Mammary epithelial cell (primary cell): ENCODE measurements around the gene SHANK1.

Source experiments
- EZH2 ChIP-seq: IDR thresholded peaks from 2 replicates; pipeline ENCODE4 v1.6.1; 2012; ENCODE audit warnings: low read length, inconsistent platforms, borderline replicate concordance
- TF ChIP-seq, protein P1 (sequence below), 2 donors: IDR thresholded peaks in 1 of 2; conservative IDR thresholded peaks in 1 of 2; 2 replicates each; pipeline ENCODE4 v1.5.1; 2011 to 2012; ENCODE audit warnings: inconsistent platforms in 2 of 2, low read length in 2 of 2, mild to moderate bottlenecking in 2 of 2, control low read depth in 1 of 2, low read depth in 1 of 2; ENCODE audit not compliant: insufficient read depth in 1 of 2; ENCODE audit errors: extremely low read depth in 1 of 2

DNA sequence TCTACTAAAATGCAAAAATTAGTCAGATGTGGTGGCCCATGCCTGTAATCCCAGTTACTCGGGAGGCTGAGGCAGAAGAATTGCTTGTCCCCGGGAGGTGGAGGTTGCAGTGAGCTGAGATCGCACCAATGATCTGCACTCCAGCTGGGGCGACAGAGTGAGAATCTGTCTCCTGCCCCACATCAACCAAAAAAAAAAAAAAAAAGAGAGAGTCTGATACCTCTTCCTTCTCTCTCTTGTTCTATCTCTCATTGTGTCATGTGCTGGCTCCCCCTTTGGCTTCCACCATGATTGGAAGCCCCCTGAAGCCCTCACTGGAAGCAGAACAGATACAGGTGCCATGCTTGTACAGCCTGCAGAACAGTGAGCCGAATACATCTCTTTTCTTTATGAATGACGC, 23.9 kb upstream of the SHANK1 start:
- TF ChIP-seq, protein P1, sequence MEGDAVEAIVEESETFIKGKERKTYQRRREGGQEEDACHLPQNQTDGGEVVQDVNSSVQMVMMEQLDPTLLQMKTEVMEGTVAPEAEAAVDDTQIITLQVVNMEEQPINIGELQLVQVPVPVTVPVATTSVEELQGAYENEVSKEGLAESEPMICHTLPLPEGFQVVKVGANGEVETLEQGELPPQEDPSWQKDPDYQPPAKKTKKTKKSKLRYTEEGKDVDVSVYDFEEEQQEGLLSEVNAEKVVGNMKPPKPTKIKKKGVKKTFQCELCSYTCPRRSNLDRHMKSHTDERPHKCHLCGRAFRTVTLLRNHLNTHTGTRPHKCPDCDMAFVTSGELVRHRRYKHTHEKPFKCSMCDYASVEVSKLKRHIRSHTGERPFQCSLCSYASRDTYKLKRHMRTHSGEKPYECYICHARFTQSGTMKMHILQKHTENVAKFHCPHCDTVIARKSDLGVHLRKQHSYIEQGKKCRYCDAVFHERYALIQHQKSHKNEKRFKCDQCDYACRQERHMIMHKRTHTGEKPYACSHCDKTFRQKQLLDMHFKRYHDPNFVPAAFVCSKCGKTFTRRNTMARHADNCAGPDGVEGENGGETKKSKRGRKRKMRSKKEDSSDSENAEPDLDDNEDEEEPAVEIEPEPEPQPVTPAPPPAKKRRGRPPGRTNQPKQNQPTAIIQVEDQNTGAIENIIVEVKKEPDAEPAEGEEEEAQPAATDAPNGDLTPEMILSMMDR (conservative IDR thresholded peaks at IDR 0.05 in 1 of 2, IDR thresholded peaks at IDR 0.05 in 1 of 2; ENCODE audit: extremely low read depth in 1 of 2, insufficient read depth in 1 of 2, low read depth in 1 of 2, low read length in 2 of 2), result no peak
- no peak for TF ChIP-seq EZH2
